ENCODE results near the gene MYO6. TPM values are rescaled to one million over a fixed set of nuclear protein-coding genes. Genes with fewer than 3 reads are reported as not detected.

MYO6 gene
- total RNA-seq, 1 donor from 2014 or later, result 107 TPM

- no peak for DNase-seq (ENCODE audit: low spot score)
Observed at GRCh38 chr6:75766387-75766786, 17.3 kb downstream of the MYO6 start.

- no peak for DNase-seq (ENCODE audit: low spot score)
Observed at GRCh38 chr6:75770844-75771243, 21.8 kb downstream of the MYO6 start.

- no peak for DNase-seq (ENCODE audit: low spot score)
Observed at GRCh38 chr6:75775219-75775618, 26.2 kb downstream of the MYO6 start.

GRCh38 chr6:75776461-75776860 is 27.4 kb downstream of the MYO6 start:
- no peak for DNase-seq (ENCODE audit: low spot score)

- no peak for DNase-seq (ENCODE audit: low spot score)
Observed at GRCh38 chr6:75778757-75779156, 29.7 kb downstream of the MYO6 start.

- DNase-seq (ENCODE audit: low spot score), result no peak
Observed at GRCh38 chr6:75786152-75786551, 37.1 kb downstream of the MYO6 start.

GRCh38 chr6:75788894-75789293 is 39.9 kb downstream of the MYO6 start:
- no peak for DNase-seq (ENCODE audit: low spot score)

- DNase-seq (ENCODE audit: low spot score), result no peak
Observed at GRCh38 chr6:75791881-75792280, 42.8 kb downstream of the MYO6 start.

GRCh38 chr6:75794351-75794846 is 45.4 kb downstream of the MYO6 start:
- DNase-seq (ENCODE audit: low spot score), result no peak

- DNase-seq (ENCODE audit: low spot score), result no peak
Observed at GRCh38 chr6:75794954-75795739, 46.1 kb downstream of the MYO6 start.

- no peak for DNase-seq (ENCODE audit: low spot score)
Observed at GRCh38 chr6:75796723-75797122, 47.7 kb downstream of the MYO6 start.

- DNase-seq (ENCODE audit: low spot score), result no peak
Observed at GRCh38 chr6:75800133-75800532, 51.1 kb downstream of the MYO6 start.

- DNase-seq (ENCODE audit: low spot score), result no peak
Observed at GRCh38 chr6:75800708-75801505, 51.9 kb downstream of the MYO6 start.

- DNase-seq (ENCODE audit: low spot score), result no peak
Observed at GRCh38 chr6:75802366-75802765, 53.3 kb downstream of the MYO6 start.

GRCh38 chr6:75808507-75808906 is 59.5 kb downstream of the MYO6 start:
- no peak for DNase-seq (ENCODE audit: low spot score)

- no peak for DNase-seq (ENCODE audit: low spot score)
Observed at GRCh38 chr6:75812560-75812959, 63.5 kb downstream of the MYO6 start.

- no peak for DNase-seq (ENCODE audit: low spot score)
Observed at GRCh38 chr6:75813476-75814250, 64.6 kb downstream of the MYO6 start.

GRCh38 chr6:75815756-75816155 is 66.7 kb downstream of the MYO6 start:
- DNase-seq (ENCODE audit: low spot score), result no peak

- DNase-seq (ENCODE audit: low spot score), result no peak
Observed at GRCh38 chr6:75818098-75818855, 69.2 kb downstream of the MYO6 start.

- no peak for DNase-seq (ENCODE audit: low spot score)
Observed at GRCh38 chr6:75819776-75820487, 70.9 kb downstream of the MYO6 start.

- DNase-seq (ENCODE audit: low spot score), result no peak
Observed at GRCh38 chr6:75824160-75824559, 75.1 kb downstream of the MYO6 start.
